ENCODE data around the gene MAN1A2. TPM values are rescaled to one million over a fixed set of nuclear protein-coding genes. Genes with fewer than 3 reads are reported as not detected.
"Not testable (repeated sequence)": the region's sequence is repeated elsewhere in the genome, so short reads cannot be mapped to it uniquely, and the experiment has no call there.

The MAN1A2 gene
- total and polyA plus RNA-seq, 2 experiments from 2014 or later: 24.7 to 45.0 TPM

DNA sequence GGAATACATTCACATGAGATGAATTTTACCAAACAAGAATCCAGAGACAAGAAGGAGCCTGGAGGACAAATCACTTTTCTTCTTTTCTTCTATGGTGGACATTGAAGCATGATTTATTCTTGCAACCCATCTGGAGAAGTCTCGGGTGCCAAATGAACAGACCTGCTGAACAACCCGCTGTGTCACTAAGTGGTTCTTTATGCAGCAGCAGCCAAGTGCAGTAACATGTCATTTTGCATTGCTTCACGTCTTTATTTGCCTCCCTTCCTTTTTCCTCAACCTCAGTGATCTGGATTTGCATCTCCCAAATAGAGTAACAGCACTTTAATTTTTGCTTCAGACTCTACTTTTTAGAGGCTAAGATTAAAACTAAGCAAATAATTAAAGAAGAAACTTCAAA lies 188.6 kb downstream of the MAN1A2 start:
- Histone ChIP-seq H4K20me1 (ENCODE audit: insufficient read depth, poor library complexity, severe bottlenecking) (no peaks in the 10 kb centered on the region), H3K4me2 (no peak overlapping the region), H3K4me3 (no peak overlapping the region), H3K9me2 (replicated peaks; ENCODE audit: insufficient read depth) (no peaks in the 10 kb centered on the region), H3K9me3 (ENCODE audit: low read depth) (no peaks in the 10 kb centered on the region), H3K36me3 (replicated peaks; ENCODE audit: insufficient read depth, low read depth) (no peaks in the 10 kb centered on the region), H3K27me3 (no peaks in the 10 kb centered on the region), H3K4me1 (ENCODE audit: insufficient read depth) (no peaks in the 10 kb centered on the region), H3K79me2 (no peaks in the 10 kb centered on the region), H3K27ac (no peak overlapping the region), H2AFZ (no peak overlapping the region)
- WGBS (ENCODE audit: low lambda C conversion rate, missing lambda C conversion rate): 90% methylated on average over 3 of the region's 3 CpGs
- no peak for TF ChIP-seq EZH2phosphoT487 (IDR thresholded peaks at IDR 0.05; ENCODE audit: low read depth, severe bottlenecking, unreplicated experiment)
- TF ChIP-seq, protein P1, sequence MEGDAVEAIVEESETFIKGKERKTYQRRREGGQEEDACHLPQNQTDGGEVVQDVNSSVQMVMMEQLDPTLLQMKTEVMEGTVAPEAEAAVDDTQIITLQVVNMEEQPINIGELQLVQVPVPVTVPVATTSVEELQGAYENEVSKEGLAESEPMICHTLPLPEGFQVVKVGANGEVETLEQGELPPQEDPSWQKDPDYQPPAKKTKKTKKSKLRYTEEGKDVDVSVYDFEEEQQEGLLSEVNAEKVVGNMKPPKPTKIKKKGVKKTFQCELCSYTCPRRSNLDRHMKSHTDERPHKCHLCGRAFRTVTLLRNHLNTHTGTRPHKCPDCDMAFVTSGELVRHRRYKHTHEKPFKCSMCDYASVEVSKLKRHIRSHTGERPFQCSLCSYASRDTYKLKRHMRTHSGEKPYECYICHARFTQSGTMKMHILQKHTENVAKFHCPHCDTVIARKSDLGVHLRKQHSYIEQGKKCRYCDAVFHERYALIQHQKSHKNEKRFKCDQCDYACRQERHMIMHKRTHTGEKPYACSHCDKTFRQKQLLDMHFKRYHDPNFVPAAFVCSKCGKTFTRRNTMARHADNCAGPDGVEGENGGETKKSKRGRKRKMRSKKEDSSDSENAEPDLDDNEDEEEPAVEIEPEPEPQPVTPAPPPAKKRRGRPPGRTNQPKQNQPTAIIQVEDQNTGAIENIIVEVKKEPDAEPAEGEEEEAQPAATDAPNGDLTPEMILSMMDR (IDR thresholded peaks at IDR 0.05; ENCODE audit: poor library complexity): no peak
- no peak for TF ChIP-seq EZH2 (IDR thresholded peaks at IDR 0.05; ENCODE audit: borderline replicate concordance)
- no peak for DNase-seq (ENCODE audit: low spot score)

DNA sequence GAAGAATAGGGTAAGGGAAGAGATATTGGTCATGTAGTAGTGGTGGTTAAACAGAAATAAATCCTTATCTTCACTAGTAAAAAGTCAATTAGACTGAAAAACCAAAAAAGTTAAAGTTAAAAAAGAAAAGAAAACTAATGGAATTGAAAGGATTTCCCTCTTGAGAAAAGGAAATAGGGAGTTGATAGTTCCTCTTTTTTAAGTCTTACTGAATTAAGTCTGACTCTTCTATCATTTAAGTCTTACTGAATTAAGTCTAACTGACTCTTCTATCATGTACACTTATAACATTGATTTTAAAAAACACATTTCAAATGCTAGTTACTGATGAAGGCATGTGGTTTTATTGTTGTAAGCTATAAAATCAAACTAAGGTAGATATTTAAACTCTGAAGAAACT lies 189.1 kb downstream of the MAN1A2 start:
- no peaks in the 10 kb centered on the region for H3K36me3 ChIP-seq (replicated peaks; ENCODE audit: insufficient read depth, low read depth)
- TF ChIP-seq EZH2 (IDR thresholded peaks at IDR 0.05; ENCODE audit: borderline replicate concordance): no peak
- no peak for TF ChIP-seq EZH2phosphoT487 (IDR thresholded peaks at IDR 0.05; ENCODE audit: low read depth, severe bottlenecking, unreplicated experiment)
- TF ChIP-seq, protein P1 (IDR thresholded peaks at IDR 0.05; ENCODE audit: poor library complexity): no peak
- H3K4me3 ChIP-seq: no peak overlapping the region
- no peak overlapping the region for H2AFZ ChIP-seq
- DNase-seq (ENCODE audit: low spot score): no peak
- no peak overlapping the region for H3K4me2 ChIP-seq
- H3K9me3 ChIP-seq (ENCODE audit: low read depth): no peaks in the 10 kb centered on the region
- no peaks in the 10 kb centered on the region for H4K20me1 ChIP-seq (ENCODE audit: insufficient read depth, poor library complexity, severe bottlenecking)
- no peaks in the 10 kb centered on the region for H3K79me2 ChIP-seq
- no peaks in the 10 kb centered on the region for H3K9me2 ChIP-seq (replicated peaks; ENCODE audit: insufficient read depth)
- H3K27ac ChIP-seq: no peak overlapping the region
- H3K27me3 ChIP-seq: no peaks in the 10 kb centered on the region
- no peaks in the 10 kb centered on the region for H3K4me1 ChIP-seq (ENCODE audit: insufficient read depth)

DNA sequence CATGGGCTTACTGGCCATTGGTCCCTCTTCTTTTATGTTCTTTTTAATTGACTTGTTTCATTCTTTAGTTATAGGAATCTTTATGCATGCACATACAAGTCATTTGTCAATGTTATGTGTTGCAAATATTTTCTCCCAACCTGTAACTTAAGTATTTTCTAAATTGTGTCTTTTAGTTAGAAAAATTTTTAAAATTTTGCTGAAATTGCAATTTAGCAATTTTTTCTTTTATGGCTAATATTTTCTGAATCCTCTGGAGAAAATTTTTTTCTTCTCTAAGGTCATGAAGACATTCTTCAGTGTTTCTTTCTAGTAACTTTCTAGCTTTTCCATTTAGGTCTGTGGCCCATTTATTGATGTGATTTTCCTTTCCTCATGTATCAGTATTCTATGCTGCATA lies 189.7 kb downstream of the MAN1A2 start:
- no peaks in the 10 kb centered on the region for H3K27me3 ChIP-seq
- H3K36me3 ChIP-seq (replicated peaks; ENCODE audit: insufficient read depth, low read depth): no peaks in the 10 kb centered on the region
- H4K20me1 ChIP-seq (ENCODE audit: insufficient read depth, poor library complexity, severe bottlenecking): no peaks in the 10 kb centered on the region
- H3K9me3 ChIP-seq (ENCODE audit: low read depth): no peaks in the 10 kb centered on the region
- peaks cover 3% of the 10 kb centered on the region for H3K4me1 ChIP-seq (ENCODE audit: insufficient read depth)
- no peak overlapping the region for H2AFZ ChIP-seq
- no peak overlapping the region for H3K4me2 ChIP-seq
- no peak overlapping the region for H3K4me3 ChIP-seq
- H3K9me2 ChIP-seq (replicated peaks; ENCODE audit: insufficient read depth): no peaks in the 10 kb centered on the region
- TF ChIP-seq, protein P1 (IDR thresholded peaks at IDR 0.05; ENCODE audit: poor library complexity): no peak
- TF ChIP-seq EZH2phosphoT487 (IDR thresholded peaks at IDR 0.05; ENCODE audit: low read depth, severe bottlenecking, unreplicated experiment) (no peak), EZH2 (IDR thresholded peaks at IDR 0.05; ENCODE audit: borderline replicate concordance) (no peak)
- DNase-seq (ENCODE audit: low spot score): no peak
- H3K27ac ChIP-seq: no peak overlapping the region
- H3K79me2 ChIP-seq: no peaks in the 10 kb centered on the region

DNA sequence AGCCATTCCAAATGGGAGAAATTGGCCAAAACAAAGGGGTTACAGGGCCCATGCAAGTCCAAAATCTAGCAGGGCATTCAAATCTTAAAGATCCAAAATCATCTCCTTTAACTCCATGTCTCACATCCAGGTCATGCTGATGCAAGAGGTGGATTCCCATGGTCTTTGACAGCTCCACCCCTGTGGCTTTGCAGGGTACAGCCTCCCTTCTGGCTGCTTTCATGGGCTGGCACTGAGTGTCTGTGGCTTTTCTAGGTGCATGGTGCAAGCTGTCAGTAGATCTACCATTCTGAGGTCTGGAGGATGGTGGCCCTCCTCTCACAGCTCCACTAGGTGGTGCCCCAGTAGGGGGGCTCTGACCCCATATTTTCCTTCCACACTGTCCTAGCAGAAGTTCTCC lies 191.2 kb downstream of the MAN1A2 start:
- not testable (repeated sequence) for H4K20me1 ChIP-seq (ENCODE audit: insufficient read depth, poor library complexity, severe bottlenecking); H3K27ac ChIP-seq; DNase-seq (ENCODE audit: low spot score); H3K9me2 ChIP-seq (replicated peaks; ENCODE audit: insufficient read depth); H3K4me2 ChIP-seq; H2AFZ ChIP-seq; H3K4me3 ChIP-seq; H3K36me3 ChIP-seq (replicated peaks; ENCODE audit: insufficient read depth, low read depth); H3K27me3 ChIP-seq; H3K9me3 ChIP-seq (ENCODE audit: low read depth); H3K79me2 ChIP-seq
- H3K4me1 ChIP-seq (ENCODE audit: insufficient read depth): peaks cover 14% of the 10 kb centered on the region

Data from hepatocyte (in vitro differentiated cells).